Stimulated activated CD4-positive, alpha-beta T cell treated with anti-CD3 and anti-CD28 coated beads, Interleukin-4, amount 100 ng/mL, for 48 hours (primary cell): ENCODE measurements around the gene TLE3.
A peak's percentile ranks its signal among the peaks of the same experiment; 100 is the strongest.

ENCODE experiments used
- DNase-seq, 2 donors: peaks; one replicate each; pipeline ENCODE4 v3.0.0-alpha.2; 2020; ENCODE audit warnings: low read depth in 2 of 2

The TLE3 gene

DNA sequence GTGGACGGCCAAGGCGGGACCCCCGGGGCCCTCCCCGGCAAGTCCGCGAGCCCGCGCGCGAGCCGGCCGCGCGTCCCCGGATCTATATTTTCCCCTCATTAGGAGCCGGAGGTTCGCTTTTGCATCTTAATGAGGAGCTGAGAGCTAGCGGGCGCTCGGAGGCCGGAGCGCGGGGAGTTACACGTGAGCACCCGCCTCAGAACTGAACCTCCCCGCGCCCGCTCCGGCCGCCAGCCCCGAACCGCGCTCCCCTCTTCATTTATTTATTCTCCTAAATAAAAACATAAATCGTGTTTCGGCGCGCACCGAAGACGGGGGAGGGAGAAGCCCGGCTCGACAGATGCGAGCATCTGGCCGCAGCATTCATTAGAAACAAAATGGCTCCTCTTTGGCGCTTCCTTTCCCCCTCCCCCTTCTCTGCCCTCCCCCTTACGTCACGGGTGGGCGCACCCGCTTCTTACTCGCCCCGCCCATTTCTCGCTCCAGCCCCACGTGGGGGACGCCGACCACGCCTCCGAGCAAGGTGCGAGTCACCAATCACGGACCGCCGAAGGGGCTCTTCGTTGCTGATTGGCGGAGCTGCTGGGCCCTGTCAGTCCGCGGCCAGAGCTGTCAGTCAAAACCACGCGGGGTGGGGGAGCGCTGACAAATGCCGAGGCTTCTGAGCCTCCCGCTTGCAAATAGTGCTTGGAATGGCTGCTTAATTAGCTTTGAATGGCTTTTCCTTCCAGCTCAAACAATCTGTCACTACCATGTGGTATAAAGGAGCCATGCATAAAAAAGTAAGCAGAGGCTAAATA, 1.6 kb upstream of the TLE3 start:
- peak; percentile 99 to 100 for DNase-seq

GRCh38 chr15:70098461-70099166, 897 bp upstream of the TLE3 start:
- no peak for DNase-seq

DNA sequence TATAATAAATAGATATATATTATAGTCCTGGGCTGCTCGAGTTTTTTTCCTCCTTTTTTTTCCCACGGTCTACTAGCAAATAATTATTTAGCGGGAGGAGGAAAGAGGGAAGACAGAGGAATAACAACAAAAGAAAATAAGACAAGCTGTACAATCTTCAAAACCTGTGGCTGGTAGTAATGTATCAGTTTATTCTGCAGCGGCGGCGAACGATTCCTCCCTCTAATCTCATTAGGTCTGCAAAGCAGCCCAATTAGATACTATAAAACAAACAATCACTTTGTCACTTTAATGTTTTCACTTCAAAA, 390 bp upstream of the TLE3 start:
- no peak for DNase-seq

DNA sequence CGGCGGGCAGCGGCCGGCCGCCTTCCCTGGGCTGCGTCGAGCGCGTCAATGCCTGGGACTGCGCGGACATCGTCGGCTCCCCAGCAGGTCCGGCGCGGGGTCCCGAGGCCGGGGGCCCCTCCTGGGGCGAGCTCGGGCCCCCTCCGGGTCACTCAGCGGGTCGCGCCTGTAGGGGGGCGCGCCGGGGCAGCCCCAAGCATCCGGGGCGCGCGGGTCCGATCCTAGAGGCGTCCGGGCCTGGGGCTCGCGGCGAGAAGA, 725 bp downstream of the TLE3 start:
- no peak for DNase-seq

DNA sequence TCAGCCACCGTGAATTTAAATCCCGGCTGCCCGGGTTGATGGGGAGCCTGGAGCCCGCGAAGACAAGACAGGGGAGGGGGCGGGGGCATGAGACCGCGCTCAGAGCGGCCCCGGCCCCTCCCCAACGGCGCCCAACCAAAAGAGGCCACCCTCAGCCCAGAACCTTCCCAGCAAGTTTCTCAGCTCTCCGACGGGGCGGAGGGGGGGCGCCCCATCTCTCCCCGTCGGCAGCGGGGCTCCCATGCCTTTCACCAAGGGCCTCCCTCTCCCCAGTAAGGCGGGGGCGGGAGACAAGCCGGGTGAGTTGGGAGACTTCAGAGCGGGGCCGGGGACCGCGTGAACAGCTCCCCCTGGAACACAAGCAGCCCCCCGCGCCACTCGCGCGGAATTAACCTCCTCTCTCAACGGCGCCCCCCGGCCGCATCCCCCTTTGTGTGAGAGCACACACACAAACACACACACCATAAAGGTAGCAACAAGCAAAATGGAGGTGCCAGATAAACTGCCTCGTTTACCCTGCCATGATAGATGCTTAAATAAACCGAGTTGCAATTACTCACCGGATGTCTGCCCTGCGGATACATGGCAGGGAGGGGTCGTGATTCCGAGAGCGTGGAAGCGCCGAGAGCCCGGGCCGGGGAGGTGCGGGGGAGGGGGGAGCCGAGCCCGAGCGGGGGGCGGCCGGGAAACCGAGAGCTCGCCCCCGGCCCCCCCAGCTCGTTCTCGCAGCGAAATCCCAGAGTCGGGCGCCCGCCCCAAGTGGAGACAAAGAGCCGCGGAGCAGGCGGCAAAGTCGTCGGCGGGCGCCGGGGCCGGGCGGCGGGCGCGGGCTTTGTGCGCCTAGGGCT, 1.3 kb downstream of the TLE3 start:
- DNase-seq: peak; percentile 41 to 43

- peak; percentile 26 to 37 for DNase-seq
Measured at GRCh38 chr15:70095408-70096214, 2.1 kb downstream of the TLE3 start.

- no peak for DNase-seq
Measured at GRCh38 chr15:70094690-70095311, 2.9 kb downstream of the TLE3 start.

- no peak for DNase-seq
Measured at GRCh38 chr15:70093481-70094319, 4.0 kb downstream of the TLE3 start.

DNA sequence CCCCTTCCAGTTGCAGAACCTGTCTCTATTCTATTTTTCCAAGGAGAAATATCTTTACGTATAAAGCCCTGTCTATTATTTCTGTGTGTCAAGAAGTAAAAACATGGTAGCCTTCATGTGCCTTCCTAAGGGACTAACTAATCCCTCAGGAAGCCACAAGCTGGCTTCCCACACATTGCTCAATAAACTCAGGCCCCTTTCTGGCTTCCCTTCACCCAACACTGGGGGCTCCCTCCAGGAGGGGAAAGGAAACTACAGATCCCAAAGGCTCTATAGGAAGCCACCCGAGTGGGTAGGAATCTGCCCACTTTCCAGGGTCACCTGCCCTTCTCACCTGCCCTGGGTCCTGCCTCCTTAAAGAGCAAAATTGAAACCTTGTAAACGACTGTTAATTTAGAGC, 4.6 kb downstream of the TLE3 start:
- no peak for DNase-seq

- no peak for DNase-seq
Measured at GRCh38 chr15:70092464-70093027, 5.2 kb downstream of the TLE3 start.

DNA sequence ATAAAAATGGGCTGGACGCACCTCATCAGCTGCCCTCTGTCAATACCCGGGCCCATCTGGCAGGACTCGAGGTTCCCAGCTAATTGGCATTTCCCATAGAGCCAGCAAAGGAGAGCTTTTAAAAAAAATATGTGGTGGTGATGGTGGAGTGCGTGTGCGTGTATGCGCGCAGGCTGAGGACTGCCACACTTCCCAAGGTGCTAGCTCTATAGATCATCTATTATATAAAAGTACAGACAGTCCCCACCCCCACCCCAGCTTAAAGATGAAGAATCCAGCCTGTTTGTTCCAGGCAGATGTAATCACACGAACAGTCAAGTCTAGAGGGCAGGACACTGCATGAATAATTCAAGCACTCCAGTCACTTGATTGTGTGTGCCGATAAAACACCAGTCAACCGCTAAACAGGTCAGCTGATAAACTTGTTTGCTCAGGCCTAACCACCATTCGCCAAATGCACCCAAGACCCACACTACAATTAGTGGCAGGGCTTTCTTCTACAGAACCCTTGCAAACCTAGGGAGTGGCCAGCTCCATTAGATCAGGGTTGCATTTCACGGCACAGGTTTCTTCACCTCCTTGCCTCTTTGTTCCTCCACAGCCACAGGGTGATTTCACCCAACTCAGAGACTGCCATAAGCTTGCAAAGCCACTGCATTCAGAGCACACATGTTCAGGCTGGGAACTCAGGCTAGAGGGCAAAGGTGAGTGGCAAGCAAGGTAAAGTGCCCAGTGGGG, 5.8 kb downstream of the TLE3 start:
- no peak for DNase-seq

DNA sequence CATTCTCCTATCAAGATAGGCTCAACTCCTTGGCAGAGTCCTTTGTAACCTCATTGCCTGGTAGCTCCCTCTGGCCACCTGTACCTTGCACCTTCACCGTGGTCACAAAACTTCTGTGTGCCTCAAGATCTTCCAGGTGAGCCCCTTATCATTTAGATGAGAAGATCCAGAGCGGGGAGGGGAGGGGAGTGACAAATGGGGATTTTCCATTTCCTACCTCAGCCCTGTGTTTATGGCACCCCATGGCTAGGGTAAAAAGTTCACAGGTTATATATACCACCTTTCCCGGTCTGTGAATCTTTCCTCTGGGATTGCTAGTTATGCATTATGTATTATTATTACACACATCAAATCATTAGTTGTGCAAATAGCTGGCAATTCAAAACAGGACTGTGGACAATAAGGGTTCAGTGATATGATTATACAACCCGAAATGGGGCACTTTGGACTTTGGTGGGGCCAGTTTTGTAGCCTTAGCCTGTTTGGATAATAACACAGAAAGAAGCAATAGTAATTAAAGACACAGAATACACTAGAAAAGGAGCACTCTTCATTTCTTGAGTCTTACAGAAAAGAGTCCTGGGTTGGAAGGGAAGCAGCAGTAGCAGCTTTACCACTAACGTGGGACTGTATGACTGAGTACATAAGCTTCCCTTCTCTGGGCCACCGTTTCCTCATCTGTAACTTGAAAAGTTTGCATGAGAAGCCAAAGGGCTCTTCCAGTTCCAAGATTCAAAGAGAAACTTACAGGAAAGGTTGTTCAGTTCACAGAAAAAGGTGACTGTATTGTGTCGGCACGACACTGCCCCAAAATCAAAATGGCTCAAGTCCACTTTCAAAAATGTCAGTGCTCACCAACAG, 7.1 kb downstream of the TLE3 start:
- DNase-seq: no peak

DNA sequence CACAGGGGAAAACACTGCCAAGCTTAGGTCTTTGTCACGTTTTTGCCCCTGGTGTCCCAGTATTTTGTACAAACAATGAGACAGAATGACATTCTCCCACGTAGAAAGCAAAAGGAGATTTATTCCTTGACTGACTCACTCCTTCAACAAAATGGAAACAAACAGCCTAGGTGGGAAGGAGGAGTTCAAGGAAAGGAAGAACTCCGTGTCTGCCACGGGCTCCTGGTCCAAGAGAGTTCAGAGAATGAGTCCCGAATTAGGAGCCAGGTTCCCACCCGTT, 8.1 kb downstream of the TLE3 start:
- DNase-seq: no peak

GRCh38 chr15:70088887-70089691, 8.6 kb downstream of the TLE3 start:
- DNase-seq: no peak

- no peak for DNase-seq
Measured at GRCh38 chr15:70088455-70088854, 9.3 kb downstream of the TLE3 start.

GRCh38 chr15:70087708-70088352, 9.9 kb downstream of the TLE3 start:
- DNase-seq: no peak

- DNase-seq: no peak
Measured at GRCh38 chr15:70086636-70087035, 11.1 kb downstream of the TLE3 start.

DNA sequence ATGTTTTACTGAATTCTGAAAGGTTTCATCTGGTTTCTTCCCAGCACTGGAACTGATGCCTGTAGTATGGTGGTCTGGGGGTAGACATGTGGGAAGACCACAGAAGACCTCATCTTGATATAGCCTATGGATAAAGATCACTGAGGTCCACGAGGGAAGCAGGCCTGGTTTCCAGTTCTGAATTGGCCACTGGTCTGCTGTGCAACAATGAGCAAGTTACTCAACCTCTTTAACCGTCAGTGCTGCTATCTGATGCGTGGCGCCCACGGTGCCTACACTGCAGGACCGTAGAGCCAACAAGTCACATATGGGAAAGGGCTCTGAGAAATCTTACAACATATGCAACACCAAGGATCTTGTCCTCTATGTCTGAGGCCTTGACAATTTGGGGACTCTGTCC, 13.3 kb downstream of the TLE3 start:
- no peak for DNase-seq
